A549 (cell line): ENCODE results near the gene PCDHGA7. TPM values are rescaled to one million over a fixed set of nuclear protein-coding genes. Genes with fewer than 3 reads are reported as not detected.
"Not testable (repeated sequence)": the region's sequence is repeated elsewhere in the genome, so short reads cannot be mapped to it uniquely, and the experiment has no call there.

Source experiments
- ATAC-seq, 2 experiments: fragments of 200-7000 bp in 1 of 2; fragments of >200 bp in 1 of 2; cut with Nextera tagmentation in 1 of 2; cut with Tn5 transposase in 1 of 2; 3 replicates each; pipeline versions ENCODE4 v1.8.0 to v1.9.1; 2018 to 2020; ENCODE audit warnings: mild to moderate bottlenecking in 1 of 2, moderate library complexity in 1 of 2
- CTCF ChIA-PET: fragments of 300-600 bp; sonication (Branson Sonifier 250); formaldehyde crosslinking; extraction: SDS; loops from one replicate; lab custom pipeline; 2021; ENCODE audit warnings: antibody characterized with exemption, inconsistent platforms; lab: Yijun Ruan, JAX
- POLR2A ChIA-PET: fragments of 350-600 bp; formaldehyde crosslinking; extraction: SDS; loops from one replicate; lab custom pipeline; 2021; ENCODE audit warnings: antibody characterized with exemption, inconsistent platforms; lab: Yijun Ruan, JAX
- DNase-seq, 2 experiments: peaks; one replicate each; pipeline versions ENCODE4 v3.0.0 to v3.0.0-alpha.2; 2011 to 2016; ENCODE audit warnings: low read depth in 1 of 2, low spot score in 1 of 2
- FAIRE-seq: peaks from 2 replicates; lab custom pipeline; 2011; peaks lifted over from hg19 to GRCh38; lab: Jason Lieb, UNC
- H3K27ac ChIP-seq, 2 experiments: fragments of >200 bp; sonication (Bioruptor Twin); formaldehyde crosslinking; 3 replicates each; pipeline ENCODE4 v1.5.1; 2016 to 2017
- H3K4me1 ChIP-seq: fragments of >200 bp; sonication (Bioruptor Twin); formaldehyde crosslinking; 3 replicates; pipeline ENCODE4 v1.6.1; 2016
- H3K4me2 ChIP-seq: fragments of >200 bp; sonication (Bioruptor Twin); formaldehyde crosslinking; 3 replicates; pipeline ENCODE4 v1.6.1; 2016
- H3K4me3 ChIP-seq: fragments of >200 bp; sonication (Bioruptor Twin); formaldehyde crosslinking; 3 replicates; pipeline ENCODE4 v1.5.1; 2016
- H3K9me3 ChIP-seq: fragments of >200 bp; sonication (Bioruptor Twin); formaldehyde crosslinking; 3 replicates; pipeline ENCODE4 v1.6.1; 2016
- CBX8 ChIP-seq: fragments of 200-600 bp; sonication (generic); IDR thresholded peaks from 2 replicates; pipeline ENCODE4 v1.6.1; 2016
- CEBPB ChIP-seq, 2 experiments: fragments of >200 bp in 1 of 2; sonication (Bioruptor Twin) in 1 of 2; formaldehyde crosslinking in 1 of 2; IDR thresholded peaks; 2 replicates each; pipeline ENCODE4 v1.6.1; 2012 to 2016
- CTCF ChIP-seq: fragments of >200 bp; sonication (Bioruptor Twin); formaldehyde crosslinking; IDR thresholded peaks from 3 replicates; pipeline ENCODE4 v1.5.1; 2016
- FOSB ChIP-seq: fragments of 250-450 bp; sonication (Bioruptor Pico); IDR thresholded peaks from 2 replicates; pipeline ENCODE4 v1.5.0; 2020; ENCODE audit warnings: mild to moderate bottlenecking, moderate library complexity
- FOSL2 ChIP-seq, 2 experiments: fragments of 450-650 bp in 1 of 2; fragments of >200 bp in 1 of 2; sonication (Bioruptor Twin) in 1 of 2; formaldehyde crosslinking; IDR thresholded peaks; 2 replicates each; pipeline versions ENCODE4 v1.5.0 to v1.6.1; 2016 to 2020; ENCODE audit warnings: mild to moderate bottlenecking in 1 of 2, moderate library complexity in 1 of 2
- FOXS1 ChIP-seq: fragments of 250-450 bp; sonication (Bioruptor Pico); IDR thresholded peaks from 2 replicates; pipeline ENCODE4 v1.5.0; 2020; ENCODE audit warnings: mild to moderate bottlenecking, moderate library complexity
- GATA3 ChIP-seq: IDR thresholded peaks from 2 replicates; pipeline ENCODE4 v1.6.1; 2012; ENCODE audit warnings: borderline replicate concordance
- HOXA7 ChIP-seq: fragments of 250-450 bp; sonication (Bioruptor Pico); IDR thresholded peaks from 2 replicates; pipeline ENCODE4 v1.5.0; 2020; ENCODE audit warnings: mild to moderate bottlenecking, moderate library complexity
- HOXB13 ChIP-seq: fragments of 250-450 bp; sonication (Bioruptor Pico); IDR thresholded peaks from 2 replicates; pipeline ENCODE4 v1.5.0; 2020; ENCODE audit warnings: low read depth, mild to moderate bottlenecking, moderate library complexity
- JUN ChIP-seq, 2 experiments: fragments of >200 bp; sonication (Bioruptor Twin); formaldehyde crosslinking; IDR thresholded peaks; 2 replicates in 1 of 2; 3 replicates in 1 of 2; pipeline ENCODE4 v1.6.1; 2016 to 2017
- MAFK ChIP-seq: fragments of 450-650 bp; IDR thresholded peaks from 2 replicates; pipeline ENCODE4 v1.6.1; 2014; ENCODE audit not compliant: partially characterized antibody
- NR3C1 ChIP-seq: fragments of >200 bp; sonication (Bioruptor Twin); formaldehyde crosslinking; IDR thresholded peaks from 3 replicates; pipeline ENCODE4 v1.6.1; 2017
- POLR2A ChIP-seq: IDR thresholded peaks from 2 replicates; pipeline ENCODE4 v1.6.1; 2012; ENCODE audit warnings: mild to moderate bottlenecking, low read length
- RAD21 ChIP-seq, 2 experiments: fragments of >200 bp in 1 of 2; sonication (Bioruptor Twin) in 1 of 2; formaldehyde crosslinking in 1 of 2; IDR thresholded peaks in 1 of 2; conservative IDR thresholded peaks in 1 of 2; 2 replicates in 1 of 2; 3 replicates in 1 of 2; pipeline ENCODE4 v1.6.1; 2012 to 2018; ENCODE audit warnings: inconsistent platforms in 1 of 2
- RNF2 ChIP-seq: fragments of 200-600 bp; sonication (generic); IDR thresholded peaks from 2 replicates; pipeline ENCODE4 v1.6.1; 2016; ENCODE audit warnings: low read depth, mild to moderate bottlenecking, antibody characterized with exemption, moderate library complexity, borderline replicate concordance
- SMC3 ChIP-seq: fragments of >200 bp; sonication (Bioruptor Twin); formaldehyde crosslinking; IDR thresholded peaks from 3 replicates; pipeline ENCODE4 v1.6.1; 2018; ENCODE audit warnings: inconsistent platforms
- ZC3H11A ChIP-seq: fragments of 450-650 bp; IDR thresholded peaks from 2 replicates; pipeline ENCODE4 v1.6.1; 2014; ENCODE audit warnings: antibody characterized with exemption, mild to moderate bottlenecking
- ZFP36 ChIP-seq: fragments of 450-650 bp; IDR thresholded peaks from 2 replicates; pipeline ENCODE4 v1.6.1; 2014; ENCODE audit warnings: borderline replicate concordance; ENCODE audit not compliant: partially characterized antibody
- ZSCAN20 ChIP-seq: fragments of 250-450 bp; sonication (Bioruptor Pico); IDR thresholded peaks from 2 replicates; pipeline ENCODE4 v1.8.0; 2022; ENCODE audit warnings: mild to moderate bottlenecking, moderate library complexity
- WGBS: methylation state at CpG from one replicate; pipeline ENCODE4 v1.1.6; 2017; ENCODE audit errors: missing lambda C conversion rate; 5-methylcytosine and 5-hydroxymethylcytosine counted together
- polyA plus RNA-seq, 4 experiments: library from polyadenylated mRNA; depleted of rRNA in 3 of 4; stranded (reverse); fragments of >200 nt; fragmentation: RNase III in 1 of 4; extraction: RNeasy Plus Mini Kit Qiagen cat#74134 plus additional on column Dnase treatment in 1 of 4; gene quantifications; 2 replicates in 3 of 4; 3 replicates in 1 of 4; pipeline ENCODE4 v1.2.3, GENCODE V29; 2011 to 2017

Gene PCDHGA7
- polyA plus RNA-seq, 2 of the 4 experiments (the other 2 are of a cell fraction) = 0.76 to 1.1 TPM

GRCh38 chr5:141417494-141418172 is 35.1 kb downstream of the PCDHGA7 start, which contains the start of gene PCDHGB7:
Gene PCDHGB7, plus strand, starts transcription at chr5:141417677. Its CDS starts 183 bp downstream, at chr5:141417860.
- H3K4me3 ChIP-seq, H3K27ac ChIP-seq, POLR2A ChIA-PET, H3K4me1 ChIP-seq, FAIRE-seq: not testable (repeated sequence)
- WGBS = 57% methylated on average over 34 of the region's 47 CpGs
- peak; percentile 28 to 58 for DNase-seq
- Histone ChIP-seq H3K4me2 (peak within 1 kb of the TSS; percentile 39; the same call in 2 of the 3 replicates), H3K9me3 (peaks cover 49% of the 10 kb centered on the region)
- CTCF ChIA-PET = interaction anchor here (0.6 to 2.4 kb wide), 13 partner anchors 9 to 147 kb away, joined by 3 to 13 read pairs (median 4); partner anchors contain the start of genes PCDHGB3 and PCDHGB6
- TF ChIP-seq SMC3 (0 out of 3 replicates have a peak, but pooled peaks have one; percentile 11), RAD21 (conservative IDR thresholded peaks at IDR 0.05 in 1 of 2, IDR thresholded peaks at IDR 0.05 in 1 of 2) (peak; percentile 50 to 71), CTCF (peak; percentile 31; the same call in 2 of the 3 replicates)
- ATAC-seq = peak; percentile 78 to 96; a peak in 5 of 6 replicates

- TF ChIP-seq HOXB13 (CRISPR knock-in tag) (no peak), MAFK (no peak), CEBPB (IDR thresholded peaks at IDR 0.05) (no peak), FOXS1 (CRISPR knock-in tag) (no peak), JUN (IDR thresholded peaks at IDR 0.05) (no peak), HOXA7 (no peak), GATA3 (no peak), RAD21 (conservative IDR thresholded peaks at IDR 0.05 in 1 of 2, IDR thresholded peaks at IDR 0.05 in 1 of 2) (no peak), POLR2A (no peak), FOSB (no peak), RNF2 (no peak), ZFP36 (no peak), FOSL2 (IDR thresholded peaks at IDR 0.05) (no peak), FOSL2 (CRISPR knock-in tag; IDR thresholded peaks at IDR 0.05) (no peak)
- no peak for DNase-seq
- ChIA-PET CTCF (interaction anchor here (1.0 to 2.4 kb wide), 4 partner anchors 36 to 139 kb away, joined by 3 to 9 read pairs (median 4); partner anchors contain the start of gene PCDHGA7), POLR2A (no interaction called here)
- H3K9me3 ChIP-seq = peaks cover 61% of the 10 kb centered on the region
- H3K27ac ChIP-seq = no peak overlapping the region
- H3K4me2 ChIP-seq = no peak overlapping the region
- H3K4me1 ChIP-seq = no peaks in the 10 kb centered on the region
- no peak for FAIRE-seq
- H3K4me3 ChIP-seq = no peak overlapping the region
- WGBS = 85% methylated on average over 47 of the region's 74 CpGs
- no peak for ATAC-seq
These were observed 36.7 kb downstream of the PCDHGA7 start for GRCh38 chr5:141419074-141419880.

GRCh38 chr5:141420855-141421488 is 38.4 kb downstream of the PCDHGA7 start, which contains the start of gene PCDHGA11:
Gene PCDHGA11, plus strand, starts transcription at chr5:141421051. Its CDS starts 177 bp downstream, at chr5:141421228.
- ATAC-seq (no peak), DNase-seq (peak in 1 of 2 experiments; percentile 14)

More at GRCh38 chr5:141420855-141421488, 38.4 kb downstream of the PCDHGA7 start, which contains the start of gene PCDHGA11:
- CTCF ChIA-PET = interaction anchor here (1.1 to 1.8 kb wide), 7 partner anchors 9 to 143 kb away, joined by 3 to 7 read pairs (median 4); partner anchors contain the start of genes PCDHGA12, PCDHGA5 and PCDHGB6
- TF ChIP-seq CBX8 = no peak
- no peak for TF ChIP-seq ZC3H11A
- no peak for TF ChIP-seq NR3C1
- TF ChIP-seq ZSCAN20 (CRISPR knock-in tag) = no peak
- peak in 1 of 2 experiments; percentile 32; a peak in 2 of 5 replicates for TF ChIP-seq RAD21 (conservative IDR thresholded peaks at IDR 0.05 in 1 of 2, IDR thresholded peaks at IDR 0.05 in 1 of 2)
- no peak within 1 kb of the TSS for H3K4me2 ChIP-seq
- POLR2A ChIA-PET = no interaction called here
- H3K4me1 ChIP-seq = no peaks in the 10 kb centered on the region
- FAIRE-seq = no peak
- no peak within 1 kb of the TSS for H3K27ac ChIP-seq
- H3K4me3 ChIP-seq = no peak within 1 kb of the TSS
- peaks cover 68% of the 10 kb centered on the region for H3K9me3 ChIP-seq
- 76% methylated on average over 42 of the region's 42 CpGs for WGBS
